ENCODE data around the gene MYO10.

Gene MYO10

DNA sequence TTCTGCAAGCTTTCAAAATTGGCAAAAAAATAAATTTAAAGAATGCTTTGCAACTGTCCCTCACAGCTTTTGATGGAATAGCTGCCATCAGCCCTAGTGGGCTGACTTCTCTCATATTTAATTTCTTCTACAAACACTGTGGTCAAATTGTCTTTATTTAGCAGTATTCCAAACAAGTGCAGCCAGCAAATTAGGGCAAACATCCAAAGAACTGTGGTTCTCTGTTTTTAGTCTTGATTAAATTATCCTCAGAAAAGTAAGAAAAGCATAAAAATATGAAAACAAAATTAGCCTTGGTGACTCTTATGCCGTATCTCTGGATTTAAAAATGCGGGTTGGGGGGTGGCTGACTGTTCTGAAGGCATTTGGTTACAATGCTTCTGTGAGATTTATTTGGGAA, 223.5 kb downstream of the MYO10 start:
- no peaks in the 10 kb centered on the region for H3K36me3 ChIP-seq (ENCODE audit: insufficient read depth)
- TF ChIP-seq, protein P1, sequence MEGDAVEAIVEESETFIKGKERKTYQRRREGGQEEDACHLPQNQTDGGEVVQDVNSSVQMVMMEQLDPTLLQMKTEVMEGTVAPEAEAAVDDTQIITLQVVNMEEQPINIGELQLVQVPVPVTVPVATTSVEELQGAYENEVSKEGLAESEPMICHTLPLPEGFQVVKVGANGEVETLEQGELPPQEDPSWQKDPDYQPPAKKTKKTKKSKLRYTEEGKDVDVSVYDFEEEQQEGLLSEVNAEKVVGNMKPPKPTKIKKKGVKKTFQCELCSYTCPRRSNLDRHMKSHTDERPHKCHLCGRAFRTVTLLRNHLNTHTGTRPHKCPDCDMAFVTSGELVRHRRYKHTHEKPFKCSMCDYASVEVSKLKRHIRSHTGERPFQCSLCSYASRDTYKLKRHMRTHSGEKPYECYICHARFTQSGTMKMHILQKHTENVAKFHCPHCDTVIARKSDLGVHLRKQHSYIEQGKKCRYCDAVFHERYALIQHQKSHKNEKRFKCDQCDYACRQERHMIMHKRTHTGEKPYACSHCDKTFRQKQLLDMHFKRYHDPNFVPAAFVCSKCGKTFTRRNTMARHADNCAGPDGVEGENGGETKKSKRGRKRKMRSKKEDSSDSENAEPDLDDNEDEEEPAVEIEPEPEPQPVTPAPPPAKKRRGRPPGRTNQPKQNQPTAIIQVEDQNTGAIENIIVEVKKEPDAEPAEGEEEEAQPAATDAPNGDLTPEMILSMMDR (conservative IDR thresholded peaks at IDR 0.05; ENCODE audit: low read depth, low read length): no peak
- H2AFZ ChIP-seq (ENCODE audit: low read depth): no peak overlapping the region
- no peak overlapping the region for H3K4me2 ChIP-seq
- H4K20me1 ChIP-seq (ENCODE audit: insufficient read depth): no peaks in the 10 kb centered on the region
- H3K27me3 ChIP-seq (ENCODE audit: insufficient read depth, low read depth): no peaks in the 10 kb centered on the region
- no peak overlapping the region for H3K4me3 ChIP-seq (IDR thresholded peaks at IDR 0.05; ENCODE audit: insufficient read depth, low read depth, low read length)
- H3K27ac ChIP-seq: no peak overlapping the region
- H3K4me1 ChIP-seq (ENCODE audit: low read depth, poor library complexity, severe bottlenecking): no peaks in the 10 kb centered on the region
- no peaks in the 10 kb centered on the region for H3K79me2 ChIP-seq (ENCODE audit: insufficient read depth, low read depth)
- no peak overlapping the region for H3K9ac ChIP-seq

DNA sequence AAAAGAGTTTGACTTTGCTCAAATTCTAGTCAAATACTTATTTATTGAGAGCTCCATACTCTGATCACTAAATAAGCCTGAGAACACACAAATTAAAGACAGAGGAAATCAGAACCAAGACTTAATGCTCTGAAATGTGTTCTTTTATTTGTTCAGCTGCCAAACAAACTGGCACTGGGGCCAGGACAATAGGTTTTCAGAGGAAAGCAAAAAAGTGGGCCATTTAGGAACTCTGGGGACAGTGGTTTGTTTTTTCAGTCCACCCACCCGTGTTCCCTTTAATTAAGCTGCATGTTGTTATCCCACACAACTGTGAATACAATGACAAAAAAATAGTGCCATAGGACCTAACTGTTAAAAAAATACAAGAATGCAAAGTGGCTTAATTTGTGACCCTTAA, 223.9 kb downstream of the MYO10 start:
- Histone ChIP-seq H3K4me1 (ENCODE audit: low read depth, poor library complexity, severe bottlenecking) (no peaks in the 10 kb centered on the region), H3K36me3 (ENCODE audit: insufficient read depth) (no peaks in the 10 kb centered on the region), H3K9ac (no peak overlapping the region), H3K27ac (no peak overlapping the region), H3K79me2 (ENCODE audit: insufficient read depth, low read depth) (no peaks in the 10 kb centered on the region), H4K20me1 (ENCODE audit: insufficient read depth) (no peaks in the 10 kb centered on the region), H2AFZ (ENCODE audit: low read depth) (no peak overlapping the region), H3K4me2 (no peak overlapping the region), H3K27me3 (ENCODE audit: insufficient read depth, low read depth) (no peaks in the 10 kb centered on the region), H3K4me3 (IDR thresholded peaks at IDR 0.05; ENCODE audit: insufficient read depth, low read depth, low read length) (no peak overlapping the region)
- TF ChIP-seq, protein P1 (conservative IDR thresholded peaks at IDR 0.05; ENCODE audit: low read depth, low read length): no peak

- Histone ChIP-seq H3K36me3 (ENCODE audit: insufficient read depth) (no peaks in the 10 kb centered on the region), H3K27ac (no peak overlapping the region), H3K4me2 (no peak overlapping the region), H4K20me1 (ENCODE audit: insufficient read depth) (no peaks in the 10 kb centered on the region), H3K9ac (no peak overlapping the region), H2AFZ (ENCODE audit: low read depth) (no peak overlapping the region), H3K79me2 (ENCODE audit: insufficient read depth, low read depth) (no peaks in the 10 kb centered on the region), H3K4me1 (ENCODE audit: low read depth, poor library complexity, severe bottlenecking) (no peaks in the 10 kb centered on the region), H3K27me3 (ENCODE audit: insufficient read depth, low read depth) (no peaks in the 10 kb centered on the region), H3K4me3 (IDR thresholded peaks at IDR 0.05; ENCODE audit: insufficient read depth, low read depth, low read length) (no peak overlapping the region)
- TF ChIP-seq, protein P1 (conservative IDR thresholded peaks at IDR 0.05; ENCODE audit: low read depth, low read length): no peak
Observed at GRCh38 chr5:16709691-16710433, 226.2 kb downstream of the MYO10 start.

GRCh38 chr5:16707869-16708192, 228.3 kb downstream of the MYO10 start:
- Histone ChIP-seq H3K79me2 (ENCODE audit: insufficient read depth, low read depth) (no peaks in the 10 kb centered on the region), H3K27ac (no peak overlapping the region), H3K9ac (no peak overlapping the region), H3K4me2 (no peak overlapping the region), H3K4me3 (IDR thresholded peaks at IDR 0.05; ENCODE audit: insufficient read depth, low read depth, low read length) (no peak overlapping the region), H2AFZ (ENCODE audit: low read depth) (no peak overlapping the region), H4K20me1 (ENCODE audit: insufficient read depth) (no peaks in the 10 kb centered on the region), H3K36me3 (ENCODE audit: insufficient read depth) (no peaks in the 10 kb centered on the region), H3K4me1 (ENCODE audit: low read depth, poor library complexity, severe bottlenecking) (no peaks in the 10 kb centered on the region), H3K27me3 (ENCODE audit: insufficient read depth, low read depth) (no peaks in the 10 kb centered on the region)
- TF ChIP-seq, protein P1 (conservative IDR thresholded peaks at IDR 0.05; ENCODE audit: low read depth, low read length): no peak
